GM18526 (cell line): ENCODE measurements around the gene EXOC4.

Experiments
- POLR2A ChIP-seq: IDR thresholded peaks from 3 replicates; pipeline ENCODE4 v1.6.1; 2011; ENCODE audit not compliant: insufficient read length; ENCODE audit errors: extremely low read depth

The EXOC4 gene

GRCh38 chr7:133851411-133851810, 598.5 kb downstream of the EXOC4 start:
- TF ChIP-seq POLR2A, result no peak

GRCh38 chr7:133853706-133854276, 600.9 kb downstream of the EXOC4 start:
- TF ChIP-seq POLR2A, result no peak

GRCh38 chr7:133854739-133855138, 601.9 kb downstream of the EXOC4 start:
- TF ChIP-seq POLR2A, result no peak

GRCh38 chr7:133857376-133858119, 604.7 kb downstream of the EXOC4 start:
- no peak for TF ChIP-seq POLR2A

- no peak for TF ChIP-seq POLR2A
Observed at GRCh38 chr7:133858311-133858710, 605.4 kb downstream of the EXOC4 start.

- no peak for TF ChIP-seq POLR2A
Observed at GRCh38 chr7:133859231-133859630, 606.4 kb downstream of the EXOC4 start.

GRCh38 chr7:133859871-133860450, 607.1 kb downstream of the EXOC4 start:
- TF ChIP-seq POLR2A, result no peak

GRCh38 chr7:133860628-133861335, 607.9 kb downstream of the EXOC4 start:
- TF ChIP-seq POLR2A, result no peak

- no peak for TF ChIP-seq POLR2A
Observed at GRCh38 chr7:133861876-133862275, 609.0 kb downstream of the EXOC4 start.

GRCh38 chr7:133863362-133864061, 610.6 kb downstream of the EXOC4 start:
- no peak for TF ChIP-seq POLR2A

- no peak for TF ChIP-seq POLR2A
Observed at GRCh38 chr7:133869556-133869955, 616.7 kb downstream of the EXOC4 start.

GRCh38 chr7:133871757-133872156, 618.9 kb downstream of the EXOC4 start:
- TF ChIP-seq POLR2A, result no peak

GRCh38 chr7:133873187-133873586, 620.3 kb downstream of the EXOC4 start:
- TF ChIP-seq POLR2A, result no peak

GRCh38 chr7:133873631-133874030, 620.8 kb downstream of the EXOC4 start:
- no peak for TF ChIP-seq POLR2A

- no peak for TF ChIP-seq POLR2A
Observed at GRCh38 chr7:133883591-133883990, 630.7 kb downstream of the EXOC4 start.

GRCh38 chr7:133885213-133885612, 632.3 kb downstream of the EXOC4 start:
- TF ChIP-seq POLR2A, result no peak

- TF ChIP-seq POLR2A, result no peak
Observed at GRCh38 chr7:133886086-133886485, 633.2 kb downstream of the EXOC4 start.
